GM19238 (cell line): ENCODE data around the gene GLYATL1.

Experiments
- DNase-seq: peaks from one replicate; pipeline ENCODE4 v3.0.0; 2011; ENCODE audit warnings: low spot score; ENCODE audit not compliant: insufficient read length

Gene GLYATL1

GRCh38 chr11:58939277-58939676 lies at the start of gene GLYATL1:
GLYATL1 (plus strand) TSS chr11:58939488; CDS start chr11:58947088, 7,600 bp downstream.
- no peak for DNase-seq

GRCh38 chr11:58893899-58894298 lies 45.4 kb upstream of the GLYATL1 start:
- no peak for DNase-seq

- no peak for DNase-seq
These were observed 41.2 kb upstream of the GLYATL1 start for GRCh38 chr11:58898106-58898505.

- no peak for DNase-seq
These were observed 38.5 kb upstream of the GLYATL1 start for GRCh38 chr11:58900479-58901420.

GRCh38 chr11:58902881-58903280 lies 36.4 kb upstream of the GLYATL1 start:
- DNase-seq = no peak

- DNase-seq = no peak
These were observed 34.1 kb upstream of the GLYATL1 start for GRCh38 chr11:58905011-58905720.

- DNase-seq = no peak
These were observed 33.4 kb upstream of the GLYATL1 start for GRCh38 chr11:58905721-58906547.

GRCh38 chr11:58907780-58908179 lies 31.5 kb upstream of the GLYATL1 start:
- no peak for DNase-seq

- DNase-seq = no peak
These were observed 27.2 kb upstream of the GLYATL1 start for GRCh38 chr11:58912124-58912523.

GRCh38 chr11:58913685-58914084 lies 25.6 kb upstream of the GLYATL1 start:
- DNase-seq = no peak

- no peak for DNase-seq
These were observed 24.3 kb upstream of the GLYATL1 start for GRCh38 chr11:58914821-58915543.

- DNase-seq = no peak
These were observed 22.7 kb upstream of the GLYATL1 start for GRCh38 chr11:58916637-58917036.

- no peak for DNase-seq
These were observed 22.0 kb upstream of the GLYATL1 start for GRCh38 chr11:58917159-58917783.

GRCh38 chr11:58919561-58919960 lies 19.7 kb upstream of the GLYATL1 start:
- DNase-seq = no peak

- no peak for DNase-seq
These were observed 19.3 kb upstream of the GLYATL1 start for GRCh38 chr11:58919980-58920379.

GRCh38 chr11:58921778-58922390 lies 17.4 kb upstream of the GLYATL1 start:
- no peak for DNase-seq

GRCh38 chr11:58922479-58922878 lies 16.8 kb upstream of the GLYATL1 start:
- DNase-seq = no peak

- DNase-seq = no peak
These were observed 15.9 kb upstream of the GLYATL1 start for GRCh38 chr11:58923300-58923788.

- no peak for DNase-seq
These were observed 15.1 kb upstream of the GLYATL1 start for GRCh38 chr11:58924230-58924629.

- DNase-seq = no peak
These were observed 13.0 kb upstream of the GLYATL1 start for GRCh38 chr11:58926251-58926650.
